Measurements from ENCODE around the gene AGPAT1.
A peak's percentile ranks its signal among the peaks of the same experiment; 100 is the strongest.
"Not testable (repeated sequence)": the region's sequence is repeated elsewhere in the genome, so short reads cannot be mapped to it uniquely, and the experiment has no call there.

Gene AGPAT1

DNA sequence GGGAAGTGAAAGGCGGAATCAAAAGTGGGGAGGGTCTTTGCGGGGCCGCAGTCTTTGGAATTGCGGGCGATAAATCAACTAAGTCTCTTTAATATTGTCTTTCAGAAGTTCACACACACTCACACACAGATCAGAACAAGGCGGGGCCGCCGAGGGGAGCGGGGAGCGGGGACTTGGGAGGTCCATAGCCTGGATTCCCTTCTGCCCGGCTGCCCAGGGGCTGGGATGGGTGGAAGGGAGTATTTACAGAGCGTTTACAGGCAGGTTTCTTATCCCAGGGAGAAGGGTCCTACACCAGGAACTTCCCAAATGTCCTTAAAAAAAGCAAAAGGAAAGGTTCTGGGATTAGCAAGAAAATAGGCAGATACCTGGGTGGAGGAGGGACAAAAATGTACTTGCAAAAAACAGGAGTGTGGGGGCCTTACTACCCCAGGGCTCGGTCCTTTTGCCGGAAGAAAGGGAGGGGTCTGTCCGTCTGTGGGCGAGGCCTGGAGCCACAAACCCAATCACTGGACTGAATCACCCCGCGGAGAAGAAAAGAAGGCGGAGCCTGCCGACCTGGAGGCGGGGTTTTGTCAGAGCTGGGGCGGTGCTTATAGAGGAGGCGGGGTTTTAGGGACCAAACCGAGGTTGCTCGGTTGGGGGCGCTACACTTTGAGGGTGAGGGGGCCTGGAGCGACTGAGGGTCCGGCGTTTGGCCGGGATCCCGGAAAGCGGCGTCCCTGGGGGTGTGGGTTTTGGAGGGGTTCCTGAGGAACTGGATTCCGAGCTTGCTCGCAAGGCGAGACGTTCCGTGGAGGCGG, 27.4 kb downstream of the AGPAT1 start:
- DNase-seq (ENCODE audit: low spot score), result peak; percentile 62

DNA sequence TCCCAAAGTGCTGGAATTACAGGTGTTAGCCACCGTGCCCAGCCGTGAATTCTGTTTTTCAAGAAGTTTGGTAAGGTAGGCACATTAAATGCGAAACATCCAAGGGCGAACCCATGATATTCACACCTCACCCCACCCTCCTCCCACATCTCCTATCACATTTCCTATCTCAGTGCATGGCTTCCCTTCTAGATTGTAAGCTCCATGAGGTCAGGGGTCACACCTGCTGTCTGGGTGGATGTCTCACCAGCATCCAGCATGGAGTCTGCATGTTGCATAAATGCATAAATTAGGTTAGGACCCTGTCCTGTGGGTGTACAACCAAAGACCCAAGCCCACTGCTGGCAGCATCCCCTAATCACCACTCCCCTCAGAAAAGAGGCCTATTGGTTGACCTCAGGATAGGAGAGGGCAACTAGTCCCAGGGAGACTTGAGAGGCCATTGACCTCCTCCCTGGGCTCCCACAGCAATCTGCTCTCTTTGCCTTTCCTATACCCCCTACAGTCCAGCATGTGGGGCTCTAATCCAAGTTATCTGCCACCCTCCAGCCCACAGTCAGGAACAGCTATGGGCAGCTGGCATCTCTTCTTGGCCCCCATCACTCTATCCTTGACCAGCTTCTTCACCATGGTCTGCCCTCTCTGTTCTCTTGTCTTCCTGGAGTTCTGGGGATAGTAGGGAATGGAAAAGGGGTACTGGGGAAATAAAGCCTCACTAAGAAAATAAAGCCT, 28.3 kb downstream of the AGPAT1 start:
- DNase-seq (ENCODE audit: low spot score), result no peak

GRCh38 chr6:32146687-32147086, 29.2 kb downstream of the AGPAT1 start:
- DNase-seq (ENCODE audit: low spot score), result no peak

- no peak for DNase-seq (ENCODE audit: low spot score)
Measured at GRCh38 chr6:32146287-32146686, 29.6 kb downstream of the AGPAT1 start.

DNA sequence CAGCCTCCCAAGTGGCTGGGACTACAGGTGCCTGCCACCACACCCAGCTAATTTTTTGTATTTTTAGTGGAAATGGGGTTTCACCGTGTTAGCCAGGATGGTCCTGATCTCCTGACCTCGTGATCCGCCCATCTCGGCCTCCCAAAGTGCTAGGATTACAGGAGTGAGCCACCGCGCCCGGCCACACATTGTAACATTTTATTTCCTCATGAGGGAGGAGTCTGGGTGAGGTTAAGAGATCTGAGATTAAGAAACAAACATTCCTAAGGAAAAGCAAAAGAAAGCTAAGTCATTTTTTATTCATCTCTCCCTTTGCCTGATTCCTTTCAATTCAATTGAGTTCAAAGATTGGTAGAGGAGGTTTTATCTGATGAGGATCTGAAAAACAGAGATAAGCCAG, 31.6 kb downstream of the AGPAT1 start:
- not testable (repeated sequence) for DNase-seq (ENCODE audit: low spot score)

DNA sequence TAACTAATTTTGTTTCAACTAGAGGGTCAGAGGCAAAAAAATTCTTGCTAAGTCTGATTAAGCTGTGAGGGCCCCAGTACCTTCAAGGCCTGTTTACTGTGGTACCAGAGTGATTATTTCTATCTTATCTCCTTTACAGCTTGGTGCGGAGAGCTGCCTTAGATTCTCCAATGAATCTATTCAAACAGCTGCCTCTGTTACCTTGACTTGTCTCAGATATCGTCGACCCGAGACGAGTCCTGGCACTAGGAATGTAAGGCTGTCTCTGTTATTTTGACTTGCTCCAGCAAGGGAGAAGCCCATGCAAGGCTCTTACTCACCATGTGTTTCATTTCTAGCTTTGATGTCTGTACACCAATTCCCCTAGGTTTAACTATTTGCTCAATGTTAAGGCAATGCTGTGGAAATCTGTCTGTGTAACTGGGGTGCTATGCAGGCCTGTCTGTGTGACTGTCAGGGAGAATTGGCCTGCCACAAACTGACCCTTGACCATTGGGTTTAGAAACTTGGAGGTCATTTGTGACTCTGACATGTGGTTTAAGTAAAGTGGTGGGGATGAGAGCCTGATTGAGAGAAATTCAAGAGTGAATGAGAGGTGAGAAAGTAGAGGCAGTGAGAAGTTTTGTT, 35.4 kb downstream of the AGPAT1 start:
- no peak for DNase-seq (ENCODE audit: low spot score)

DNA sequence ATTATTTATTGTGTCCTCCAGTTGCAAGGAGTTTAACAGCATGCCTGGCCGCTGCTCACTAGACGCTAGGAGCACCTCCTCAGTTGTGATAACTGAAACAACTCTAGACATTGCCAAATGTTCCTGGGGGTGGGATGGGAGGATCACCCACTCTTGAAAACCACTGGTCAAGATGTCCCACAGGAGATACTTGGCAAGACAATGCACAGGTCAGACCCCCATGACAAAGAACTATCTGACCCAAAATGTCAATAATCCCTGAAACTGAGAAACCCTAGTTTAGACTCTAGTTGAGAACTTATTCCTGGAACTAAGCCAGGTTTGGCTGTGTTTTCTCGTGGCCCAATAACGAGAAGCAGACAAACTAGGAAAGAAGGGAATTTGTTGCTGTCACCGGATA, 36.3 kb downstream of the AGPAT1 start:
- no peak for DNase-seq (ENCODE audit: low spot score)

DNA sequence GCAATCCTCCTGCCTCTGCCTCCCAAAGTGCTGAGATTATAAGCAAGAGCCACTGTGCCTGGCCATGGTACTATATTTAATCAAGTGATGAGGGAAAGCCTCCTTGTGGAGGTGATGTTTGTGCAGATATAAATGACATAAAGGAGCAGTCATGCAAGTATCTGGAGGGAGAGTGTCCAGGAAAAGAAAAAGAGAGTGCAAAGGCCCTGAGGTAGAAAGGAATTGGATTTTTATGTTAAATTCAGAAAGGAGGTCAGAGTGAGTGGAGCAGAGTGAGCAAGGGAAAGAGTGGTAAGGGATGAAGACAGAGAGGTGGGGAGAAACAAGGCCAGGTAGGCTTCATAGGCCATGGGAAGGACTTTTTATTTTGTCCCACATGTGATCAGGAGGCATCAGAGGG, 38.4 kb downstream of the AGPAT1 start:
- DNase-seq (ENCODE audit: low spot score), result no peak

GRCh38 chr6:32133786-32134185, 42.1 kb downstream of the AGPAT1 start:
- no peak for DNase-seq (ENCODE audit: low spot score)

- no peak for DNase-seq (ENCODE audit: low spot score)
Measured at GRCh38 chr6:32132110-32132509, 43.8 kb downstream of the AGPAT1 start.

- no peak for DNase-seq (ENCODE audit: low spot score)
Measured at GRCh38 chr6:32131439-32131948, 44.4 kb downstream of the AGPAT1 start.

- no peak for DNase-seq (ENCODE audit: low spot score)
Measured at GRCh38 chr6:32129297-32130088, 46.4 kb downstream of the AGPAT1 start.

GRCh38 chr6:32128751-32129296, 47.1 kb downstream of the AGPAT1 start:
- no peak for DNase-seq (ENCODE audit: low spot score)

DNA sequence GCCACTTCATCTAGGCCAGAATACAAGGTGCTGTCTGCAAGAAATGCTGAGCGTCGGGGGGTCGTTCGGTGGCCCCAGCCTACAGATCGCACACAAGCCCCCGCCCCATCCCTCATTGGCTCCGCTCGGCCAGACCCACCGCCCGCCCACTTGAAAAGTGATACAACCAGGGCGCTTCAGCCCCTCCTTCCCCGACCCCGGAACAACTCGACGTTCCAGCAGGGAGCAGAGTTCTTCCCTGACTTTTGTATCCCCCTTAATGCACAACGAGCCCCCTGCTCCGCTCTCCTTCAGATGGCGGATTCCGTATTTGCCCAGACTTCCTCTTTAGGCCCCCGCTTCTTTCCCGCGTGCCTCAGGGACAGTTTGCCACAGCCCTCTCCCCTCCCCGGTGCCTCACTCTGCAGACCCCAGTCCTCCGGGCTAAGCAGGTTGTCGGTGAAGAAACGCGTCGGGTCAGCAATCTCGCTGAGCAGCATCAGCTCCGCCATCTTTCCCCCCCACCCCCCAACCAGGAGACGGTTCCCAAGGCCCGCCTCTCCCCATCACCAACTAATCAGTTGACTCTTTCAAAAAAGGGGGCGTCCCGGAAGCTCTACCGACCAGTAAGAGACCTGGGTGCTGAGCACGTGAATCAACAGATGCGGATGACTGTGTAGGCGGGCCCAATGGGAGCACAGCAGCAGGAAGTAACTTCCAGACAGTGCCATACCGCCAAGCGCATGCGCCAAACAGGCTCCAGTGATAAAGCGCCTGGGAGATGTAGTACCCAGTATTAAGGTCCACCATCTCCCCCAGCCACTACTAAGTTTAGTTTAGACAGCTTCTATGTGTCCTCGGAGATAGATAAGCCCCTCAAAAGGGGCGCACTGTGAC, 47.9 kb downstream of the AGPAT1 start, which contains the start of gene ATF6B:
Gene ATF6B, minus strand, starts transcription at position 530 of the 876 bp plus-strand sequence. Its CDS starts 39 bp downstream, at position 491.
- peak; percentile 99 for DNase-seq (ENCODE audit: low spot score)

DNA sequence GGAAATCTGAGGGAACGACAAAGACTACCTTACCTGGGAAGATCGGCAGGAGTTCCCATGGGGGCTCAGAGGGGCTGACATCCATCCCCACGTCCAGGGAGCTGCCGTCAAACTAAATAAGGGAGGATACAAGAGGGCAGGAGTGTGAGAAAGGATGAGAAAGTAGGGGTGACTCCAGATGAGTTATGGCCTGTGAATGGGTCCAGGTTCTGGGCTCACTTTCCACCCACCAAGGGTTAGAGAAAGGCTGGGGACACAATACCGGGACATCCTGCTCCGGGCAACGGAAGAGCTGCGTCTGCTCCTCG, 48.5 kb downstream of the AGPAT1 start:
- DNase-seq (ENCODE audit: low spot score), result no peak

DNA sequence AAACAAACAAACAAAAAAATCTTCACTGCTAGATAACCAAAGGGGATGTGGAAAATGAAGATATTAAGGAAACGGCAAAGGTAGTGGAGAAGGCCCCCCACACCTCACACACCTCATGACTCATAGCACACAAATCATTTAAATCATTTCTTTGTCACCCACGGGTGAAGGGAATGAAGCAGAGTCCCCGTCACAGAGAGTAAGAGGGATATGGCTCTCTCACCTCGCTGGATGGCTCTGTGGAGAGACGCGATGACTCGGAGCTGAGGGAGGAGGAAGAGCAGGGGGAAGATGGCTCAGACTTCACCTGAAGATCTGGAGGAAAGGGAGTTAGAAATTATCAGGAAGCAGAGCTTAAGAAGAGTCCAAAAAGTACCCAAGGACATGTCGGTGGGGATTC, 49.0 kb downstream of the AGPAT1 start:
- no peak for DNase-seq (ENCODE audit: low spot score)

- no peak for DNase-seq (ENCODE audit: low spot score)
Measured at GRCh38 chr6:32123681-32124080, 52.2 kb downstream of the AGPAT1 start.

DNA sequence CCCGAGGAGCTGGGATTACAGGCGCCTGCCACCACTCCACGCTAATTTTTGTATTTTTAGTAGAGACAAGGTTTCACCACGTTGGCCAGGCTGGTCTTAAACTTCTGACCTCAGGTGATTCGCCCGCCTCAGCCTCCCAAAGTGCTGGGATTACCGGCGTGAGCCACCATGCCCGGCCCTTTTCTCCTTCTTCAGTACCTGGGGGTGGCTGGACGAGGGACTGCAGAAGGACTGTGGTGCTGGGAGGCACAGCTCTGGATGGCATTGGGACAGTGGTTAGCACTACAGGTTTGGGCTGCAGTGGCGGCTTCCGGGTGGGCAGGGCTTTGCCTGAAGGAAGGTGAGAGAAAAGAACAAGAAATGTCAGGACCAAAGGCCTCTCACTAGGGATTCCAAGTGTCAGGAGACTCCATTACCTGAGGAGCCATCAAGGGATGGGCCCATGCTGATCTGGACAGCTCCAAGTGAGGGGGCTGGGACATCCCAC, 55.3 kb downstream of the AGPAT1 start:
- DNase-seq (ENCODE audit: low spot score), result no peak

GRCh38 chr6:32118782-32119628, 56.9 kb downstream of the AGPAT1 start:
- DNase-seq (ENCODE audit: low spot score), result peak; percentile 67
